Bronchial epithelial cell (primary cell): ENCODE measurements around the gene RRP1B. TPM values are rescaled to one million over a fixed set of nuclear protein-coding genes. Genes with fewer than 3 reads are reported as not detected.
A peak's percentile ranks its signal among the peaks of the same experiment; 100 is the strongest.
"Not testable (repeated sequence)": the region's sequence is repeated elsewhere in the genome, so short reads cannot be mapped to it uniquely, and the experiment has no call there.

Experiments used
- DNase-seq: peaks from one replicate; pipeline ENCODE4 v3.0.0-alpha.2; 2010; ENCODE audit warnings: low read depth
- FAIRE-seq: peaks from 2 replicates; lab custom pipeline; 2011; peaks lifted over from hg19 to GRCh38; lab: Jason Lieb, UNC
- H3K27me3 ChIP-seq: 2 replicates; pipeline ENCODE4 v1.5.1; 2011; ENCODE audit warnings: low read length; ENCODE audit not compliant: control insufficient read depth, insufficient read depth
- H3K36me3 ChIP-seq: 2 replicates; pipeline ENCODE4 v1.5.1; 2011; ENCODE audit warnings: low read length; ENCODE audit not compliant: control insufficient read depth, insufficient read depth
- H3K4me3 ChIP-seq: 2 replicates; pipeline ENCODE4 v1.5.1; 2011; ENCODE audit warnings: mild to moderate bottlenecking, low read depth, low read length, control low read depth
- CTCF ChIP-seq: IDR thresholded peaks from 2 replicates; pipeline ENCODE4 v1.5.1; 2011; ENCODE audit warnings: mild to moderate bottlenecking, moderate library complexity, low read length, control low read depth, inconsistent platforms; ENCODE audit not compliant: insufficient read depth, severe bottlenecking
- total RNA-seq: library from RNA; depleted of rRNA; stranded (reverse); fragments of >200 nt; gene quantifications from 2 replicates; pipeline ENCODE4 v1.2.1, GENCODE V29; 2014

The RRP1B gene
- total RNA-seq, 1 donor from 2014 or later, result 31.1 TPM

GRCh38 chr21:43648171-43648570 is 11.2 kb upstream of the RRP1B start:
- Histone ChIP-seq H3K36me3 (no peaks in the 10 kb centered on the region), H3K27me3 (no peaks in the 10 kb centered on the region), H3K4me3 (no peak overlapping the region)
- no peak for TF ChIP-seq CTCF
- FAIRE-seq (no peak), DNase-seq (no peak)

GRCh38 chr21:43651926-43652325 is 7.4 kb upstream of the RRP1B start:
- not testable (repeated sequence) for H3K27me3 ChIP-seq, H3K4me3 ChIP-seq, DNase-seq, FAIRE-seq, H3K36me3 ChIP-seq

GRCh38 chr21:43652616-43653015 is 6.7 kb upstream of the RRP1B start:
- Histone ChIP-seq H3K4me3 (no peak overlapping the region), H3K36me3 (no peaks in the 10 kb centered on the region), H3K27me3 (no peaks in the 10 kb centered on the region)
- no peak for DNase-seq
- no peak for TF ChIP-seq CTCF
- no peak for FAIRE-seq

GRCh38 chr21:43653626-43654025 is 5.7 kb upstream of the RRP1B start:
- no peak for DNase-seq
- Histone ChIP-seq H3K36me3 (no peaks in the 10 kb centered on the region), H3K4me3 (no peak overlapping the region), H3K27me3 (no peaks in the 10 kb centered on the region)
- TF ChIP-seq CTCF, result no peak
- FAIRE-seq, result no peak

- no peaks in the 10 kb centered on the region for H3K36me3 ChIP-seq
- H3K27me3 ChIP-seq, result no peaks in the 10 kb centered on the region
- no peak overlapping the region for H3K4me3 ChIP-seq
- no peak for FAIRE-seq
- DNase-seq, result peak; percentile 62
- TF ChIP-seq CTCF, result no peak
These were observed 4.4 kb upstream of the RRP1B start for GRCh38 chr21:43654806-43655489.

- Histone ChIP-seq H3K4me3 (no peak overlapping the region), H3K27me3 (no peaks in the 10 kb centered on the region), H3K36me3 (no peaks in the 10 kb centered on the region)
- FAIRE-seq, result no peak
- TF ChIP-seq CTCF, result no peak
- DNase-seq, result no peak
These were observed 1.8 kb upstream of the RRP1B start for GRCh38 chr21:43657355-43658087.
